T47D (cell line): ENCODE measurements around the gene WNT7A.
A peak's percentile ranks its signal among the peaks of the same experiment; 100 is the strongest.

Experiments
- DNase-seq, 2 experiments: peaks; one replicate each; pipeline versions ENCODE4 v3.0.0 to v3.0.0-alpha.2; 2011 to 2012; ENCODE audit warnings: low read depth in 1 of 2, low spot score in 1 of 2
- JUND ChIP-seq: IDR thresholded peaks from 2 replicates; pipeline ENCODE4 v1.6.1; 2012; ENCODE audit warnings: low read depth
- in situ Hi-C: cut with HindIII; loops from 2 replicates; pipeline ENCODE4 v1.10.0; 2016; ENCODE audit warnings: low sequenced_read_pairs, low pct_unique_long_range_greater_than_20kb

Gene WNT7A

DNA sequence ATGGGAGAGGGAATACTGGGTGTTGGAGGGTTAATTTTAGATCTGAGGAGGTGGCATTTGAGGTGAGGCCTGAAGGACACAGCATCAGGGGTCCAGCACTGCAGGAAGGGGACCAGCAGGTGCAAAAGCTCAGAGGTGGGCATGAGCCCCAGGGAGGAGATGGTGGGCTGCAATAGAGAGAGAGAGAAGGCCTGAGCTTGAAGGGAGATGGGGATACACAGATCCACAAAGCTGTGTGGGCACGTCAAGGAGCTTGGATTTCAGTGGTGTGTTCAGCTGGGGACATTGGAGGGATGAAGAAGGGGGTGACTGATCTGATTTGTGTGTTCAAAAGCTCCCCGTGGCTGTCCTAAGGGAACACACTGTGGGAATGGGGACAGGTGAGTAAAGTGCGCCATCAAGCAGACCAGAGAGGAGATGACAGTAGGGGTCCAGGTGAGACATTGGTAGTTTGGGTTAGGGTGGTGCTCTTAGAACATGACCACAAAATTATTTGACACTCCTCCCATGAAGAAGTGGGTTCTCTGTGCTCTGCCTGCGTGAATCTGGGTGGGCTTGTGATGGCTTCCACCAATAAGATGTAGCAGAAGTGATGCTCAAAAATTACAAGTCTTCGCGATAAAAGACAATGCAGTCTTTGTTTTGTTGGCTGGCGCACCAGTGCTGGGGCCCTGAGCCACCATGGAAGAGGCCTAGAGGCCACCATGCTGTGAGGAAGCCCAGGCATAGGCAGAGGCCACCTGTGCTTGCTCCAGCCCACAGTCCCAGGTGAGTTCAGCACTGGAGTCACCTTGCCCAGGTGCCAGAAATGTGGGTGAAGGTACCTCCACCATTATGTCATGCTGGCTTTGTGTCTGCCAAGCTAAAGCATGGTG lies 1.9 kb upstream of the WNT7A start:
- no peak for TF ChIP-seq JUND
- in situ Hi-C loops, result no loop called here
- no peak for DNase-seq

DNA sequence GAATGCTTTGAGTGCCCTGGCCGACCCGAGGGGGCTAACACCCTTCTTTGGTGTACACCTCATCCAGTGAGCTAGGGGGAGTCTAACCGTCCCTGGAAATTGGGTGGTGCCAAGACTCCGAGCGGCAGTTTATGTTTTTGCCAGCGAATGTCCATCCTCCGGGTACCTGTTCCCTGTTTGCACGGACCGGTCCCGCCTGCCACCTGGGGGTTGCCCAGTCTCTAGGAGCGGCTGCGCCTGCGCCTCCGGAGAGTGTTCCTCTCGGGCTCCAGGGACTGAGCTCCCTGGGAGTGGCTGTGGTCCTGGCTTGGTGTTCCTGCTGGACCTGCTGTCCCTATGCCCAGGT lies 913 bp upstream of the WNT7A start:
- DNase-seq, result no peak
- in situ Hi-C loops, result no loop called here
- no peak for TF ChIP-seq JUND

DNA sequence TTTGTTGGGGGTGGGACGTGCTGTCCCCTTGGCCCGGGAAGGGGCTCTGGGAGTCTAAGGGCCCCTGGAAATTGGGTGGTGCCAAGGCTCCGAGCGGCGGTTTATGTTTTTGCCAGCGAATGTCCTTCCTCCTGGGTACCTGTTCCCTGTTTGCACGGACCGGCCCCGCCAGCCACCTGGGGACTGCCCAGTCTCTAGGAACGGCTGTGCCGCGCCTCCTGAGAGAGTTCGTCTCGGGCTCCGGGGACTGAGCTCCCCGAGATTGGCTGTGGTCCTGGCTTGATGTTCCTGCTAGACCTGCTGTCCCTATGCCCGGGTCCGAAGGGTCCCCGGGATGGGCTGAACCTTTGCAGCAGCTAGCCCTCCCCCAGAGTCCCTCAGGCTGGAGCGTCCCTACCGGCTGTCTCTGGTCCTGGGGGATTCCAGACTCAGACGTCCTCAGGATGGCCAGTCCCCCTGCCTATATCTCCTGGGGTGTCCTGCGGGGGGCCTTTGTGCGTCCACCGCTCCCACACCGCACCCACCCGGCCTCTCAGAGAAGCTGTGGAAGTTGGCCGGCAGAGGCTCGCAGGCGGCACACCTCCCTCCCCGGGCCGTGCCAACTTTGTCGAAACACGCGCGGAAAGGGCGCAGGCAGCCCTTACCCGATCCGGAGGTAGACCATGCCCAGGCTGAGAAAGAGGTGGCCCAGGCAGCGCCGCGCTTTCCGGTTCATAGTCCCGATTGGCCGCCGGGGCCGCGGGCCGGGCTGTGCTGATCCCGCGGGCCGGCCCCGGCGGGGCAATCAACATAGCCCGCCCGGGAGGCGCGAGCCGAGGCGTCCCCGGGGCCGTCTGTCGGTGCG lies 547 bp downstream of the WNT7A start:
- TF ChIP-seq JUND, result no peak
- in situ Hi-C loops, result no loop called here
- DNase-seq, result peak in 1 of 2 experiments; percentile 63

DNA sequence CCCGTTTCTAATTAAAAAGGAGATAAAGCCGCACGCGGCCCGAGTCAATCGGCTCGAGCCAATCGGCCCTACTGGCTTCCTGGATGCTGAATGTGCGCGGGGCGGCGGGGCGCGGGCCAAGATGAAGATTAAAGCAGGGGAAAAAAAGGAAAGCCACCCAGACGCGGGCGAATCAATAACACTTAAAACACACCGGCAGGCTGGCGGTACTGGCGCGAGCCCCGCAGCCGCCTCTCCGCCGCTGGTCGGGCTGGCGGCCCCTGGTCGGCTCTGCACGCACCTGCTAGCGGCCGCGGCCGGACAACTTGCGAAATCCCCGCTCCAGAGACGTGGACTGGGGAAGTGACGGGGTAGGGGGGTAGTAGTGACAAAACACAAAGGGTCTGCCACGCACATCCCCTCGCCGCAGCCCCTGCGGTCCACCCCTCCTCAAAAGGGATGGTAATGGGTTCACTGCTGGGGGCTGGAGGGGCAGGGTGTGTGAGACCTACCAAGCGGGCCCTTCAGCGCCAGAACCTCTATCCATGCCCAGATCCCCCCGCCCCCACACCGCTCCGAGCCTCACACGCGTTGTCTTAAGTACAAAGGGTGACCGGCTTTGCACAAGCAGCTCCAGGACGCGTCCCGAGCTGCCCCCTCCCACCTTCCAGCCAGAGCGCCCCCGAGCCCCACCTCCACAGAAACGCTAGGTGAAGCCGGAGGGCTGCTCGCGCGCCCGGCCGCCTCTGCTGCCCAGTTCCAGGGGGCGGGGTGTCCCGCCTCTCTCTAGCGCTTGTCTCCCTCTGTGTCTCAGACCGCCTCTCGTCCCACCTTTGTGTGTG lies 1.4 kb downstream of the WNT7A start:
- no peak for DNase-seq
- no peak for TF ChIP-seq JUND
- in situ Hi-C loops, result no loop called here

DNA sequence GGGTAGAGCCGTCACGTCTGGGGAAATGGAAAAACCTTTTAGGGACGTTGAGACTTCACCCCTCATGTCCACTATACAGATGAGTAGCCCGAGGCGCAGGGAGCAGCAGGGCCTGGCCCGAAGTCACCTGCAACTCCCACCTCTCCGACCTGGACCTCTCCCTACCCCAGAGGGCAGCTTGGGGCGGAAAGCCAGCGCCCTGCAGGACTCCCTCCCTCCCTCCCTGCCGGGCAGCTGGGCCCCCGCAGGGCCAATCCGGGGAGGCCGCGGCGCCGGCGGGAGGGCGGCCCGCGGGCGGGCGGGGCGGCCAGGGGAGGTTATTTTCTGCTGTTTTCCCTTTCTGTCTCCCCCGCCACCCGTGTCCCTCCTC lies 2.0 kb downstream of the WNT7A start:
- TF ChIP-seq JUND, result no peak
- no peak for DNase-seq
- in situ Hi-C loops, result no loop called here

DNA sequence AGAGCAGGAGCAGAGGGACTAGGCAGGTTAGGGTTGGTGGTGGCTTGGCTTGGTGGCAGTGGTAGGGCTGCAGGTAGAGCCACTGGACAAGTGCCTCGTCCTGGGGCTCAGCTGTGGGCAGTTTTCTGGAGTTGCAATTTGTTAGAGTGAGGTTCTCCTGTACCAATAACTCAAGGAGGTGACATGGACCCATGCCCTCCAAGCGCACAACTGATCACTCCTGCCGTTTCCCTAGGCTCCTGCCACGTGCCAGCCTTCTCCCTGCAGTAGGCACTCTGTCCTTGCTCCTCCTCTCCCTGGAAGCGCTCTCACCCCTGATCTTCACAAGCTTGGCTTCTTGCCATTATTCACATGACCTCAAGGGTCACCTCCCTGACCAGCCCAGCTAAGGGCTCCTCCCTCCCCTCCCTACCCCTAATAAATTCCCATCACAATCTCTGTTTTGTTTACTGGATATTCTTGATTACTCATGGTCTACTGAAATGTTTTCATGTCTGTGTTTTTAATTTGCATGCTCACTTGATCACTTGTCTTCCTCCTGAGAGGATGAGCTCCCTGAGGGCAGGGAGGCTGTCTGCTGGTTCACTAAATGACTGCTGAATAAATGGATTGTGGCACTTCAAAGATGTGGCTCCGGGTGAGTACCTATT lies 3.3 kb downstream of the WNT7A start:
- no peak for TF ChIP-seq JUND
- in situ Hi-C loops, result no loop called here
- DNase-seq, result no peak

DNA sequence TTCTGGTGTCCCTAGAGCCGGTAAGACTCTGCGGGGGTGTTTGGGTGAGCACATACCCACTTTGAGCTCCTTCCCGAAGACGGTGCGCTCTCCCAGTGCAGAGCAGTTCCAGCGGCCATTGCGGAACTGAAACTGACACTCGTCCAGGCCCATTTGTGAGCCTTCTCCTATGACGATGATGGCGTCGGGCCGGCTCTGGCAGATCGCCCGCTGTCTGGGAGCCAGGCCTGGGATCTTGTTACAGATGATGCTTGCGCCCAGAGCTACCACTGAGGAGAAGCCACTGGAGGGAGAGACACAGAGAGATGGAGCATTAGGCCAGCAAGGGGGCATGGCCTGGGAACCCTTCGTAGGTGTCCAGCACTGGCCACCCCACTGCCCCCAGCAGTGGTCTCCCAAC lies 5.0 kb downstream of the WNT7A start:
- DNase-seq, result no peak
- no peak for TF ChIP-seq JUND
- in situ Hi-C loops, result no loop called here

DNA sequence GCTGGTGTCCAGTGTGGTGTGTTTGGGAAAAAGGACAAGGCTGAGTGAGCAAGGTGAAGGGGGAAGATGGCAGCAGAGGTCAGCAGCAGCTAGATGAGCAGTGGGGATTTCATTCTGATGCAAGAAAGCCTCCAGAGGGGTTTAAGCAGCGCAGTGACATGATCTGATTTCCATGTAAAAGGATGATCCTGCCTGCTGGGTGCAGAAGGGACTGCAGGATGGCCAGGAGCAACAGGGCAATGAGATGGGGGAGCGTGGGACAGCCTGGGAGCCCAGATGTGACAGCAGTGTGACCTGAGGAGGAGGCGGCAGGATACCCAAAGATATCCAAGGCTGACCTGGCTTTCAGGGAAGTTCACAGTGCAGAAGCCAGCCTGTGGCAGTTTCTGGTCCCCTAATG lies 6.1 kb downstream of the WNT7A start:
- no peak for DNase-seq
- TF ChIP-seq JUND, result no peak
- in situ Hi-C loops, result no loop called here

DNA sequence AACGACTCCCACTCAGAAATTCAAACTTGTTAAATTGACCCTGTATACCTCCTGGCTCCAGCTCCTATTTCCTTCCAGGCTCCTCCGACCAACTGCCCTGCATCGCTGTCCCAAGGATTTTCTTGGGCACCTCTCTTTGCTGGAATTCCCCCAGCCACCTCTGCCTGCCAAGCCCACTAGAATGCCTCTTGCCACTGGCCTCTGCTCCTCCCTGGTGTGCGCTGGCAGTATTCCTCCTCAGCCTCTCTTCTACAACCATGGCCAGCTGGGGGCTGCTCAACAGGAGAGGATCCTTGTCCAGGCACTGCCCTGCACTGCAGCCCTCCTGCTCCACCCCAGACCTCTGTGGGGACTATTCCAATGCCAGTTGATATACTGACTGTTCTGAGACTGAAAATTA lies 7.4 kb downstream of the WNT7A start:
- in situ Hi-C loops, result no loop called here
- no peak for TF ChIP-seq JUND
- no peak for DNase-seq

DNA sequence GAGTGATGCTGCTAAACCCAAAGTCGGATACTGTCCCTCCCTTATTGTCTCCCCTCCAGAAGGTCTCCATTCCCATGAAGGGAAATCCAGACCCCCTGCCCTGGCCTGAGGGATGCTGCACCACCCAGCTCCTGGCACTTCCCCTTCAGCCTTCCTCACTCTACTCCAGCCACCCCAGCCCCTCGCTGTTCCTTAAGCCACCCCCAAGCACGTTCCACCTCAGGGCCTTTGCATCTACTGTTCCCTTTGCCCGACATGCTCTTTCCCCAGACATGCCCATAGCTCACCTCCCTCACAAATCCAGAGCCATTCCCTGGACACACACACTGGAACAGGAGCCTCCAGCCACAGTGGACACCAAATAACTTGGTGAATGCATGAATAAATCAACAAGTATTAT lies 8.1 kb downstream of the WNT7A start:
- in situ Hi-C loops, result no loop called here
- no peak for TF ChIP-seq JUND
- DNase-seq, result no peak

DNA sequence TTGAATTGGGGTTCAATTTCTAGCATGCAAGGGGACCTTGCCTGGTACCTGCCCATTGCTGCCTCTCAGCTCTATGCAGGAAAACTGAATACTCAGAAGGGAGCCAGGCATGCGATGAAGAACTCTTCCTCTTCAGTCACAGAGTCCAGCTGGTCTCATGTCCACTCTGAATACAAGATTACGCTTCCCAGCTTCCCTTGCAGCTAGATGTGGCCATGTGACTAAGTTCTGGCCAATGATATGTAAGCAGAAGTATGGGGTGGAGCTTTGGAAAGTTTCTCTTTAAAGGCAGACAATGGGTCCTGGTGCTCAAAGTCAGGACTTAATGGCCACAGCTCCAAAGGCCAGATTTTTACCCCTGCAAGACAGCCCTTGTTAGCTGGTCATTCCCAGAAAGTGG lies 9.0 kb downstream of the WNT7A start:
- in situ Hi-C loops, result no loop called here
- TF ChIP-seq JUND, result no peak
- no peak for DNase-seq

DNA sequence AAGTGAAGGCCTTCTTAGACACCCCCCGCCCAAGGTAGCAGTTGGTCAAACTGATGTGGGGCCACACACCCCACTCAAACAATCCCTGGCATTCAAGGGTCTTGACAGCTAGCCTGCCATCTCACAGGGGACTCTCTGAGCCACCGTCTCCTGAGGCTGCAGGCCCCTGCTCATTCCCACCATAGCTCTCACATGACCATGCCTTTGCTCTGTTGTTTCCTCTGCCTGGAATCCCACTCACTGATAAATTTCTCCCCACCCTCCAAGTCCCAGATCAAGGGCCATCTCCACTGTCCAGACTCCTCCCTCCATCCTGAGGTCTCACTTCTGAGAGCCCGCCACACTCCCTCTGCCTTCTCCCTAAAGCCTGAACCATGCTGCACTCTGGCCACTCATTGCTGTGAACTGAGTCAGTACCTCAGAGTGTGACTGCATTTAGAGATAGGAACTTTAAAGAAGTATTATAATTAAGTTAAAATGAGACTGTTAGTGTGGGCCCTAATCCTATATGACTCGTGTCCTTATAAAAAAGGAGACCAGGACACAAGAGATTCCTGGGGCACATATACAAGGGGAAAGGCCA lies 10.0 kb downstream of the WNT7A start:
- in situ Hi-C loops, result no loop called here
- DNase-seq, result no peak
- no peak for TF ChIP-seq JUND
